Medulla oblongata (tissue), 1 donor: ENCODE results near the gene CTXND1.
A peak's percentile ranks its signal among the peaks of the same experiment; 100 is the strongest.

ENCODE experiments used
- DNase-seq: peaks from one replicate; pipeline ENCODE4 v3.0.0-alpha.2; 2015; ENCODE audit errors: extremely low spot score

The CTXND1 gene

DNA sequence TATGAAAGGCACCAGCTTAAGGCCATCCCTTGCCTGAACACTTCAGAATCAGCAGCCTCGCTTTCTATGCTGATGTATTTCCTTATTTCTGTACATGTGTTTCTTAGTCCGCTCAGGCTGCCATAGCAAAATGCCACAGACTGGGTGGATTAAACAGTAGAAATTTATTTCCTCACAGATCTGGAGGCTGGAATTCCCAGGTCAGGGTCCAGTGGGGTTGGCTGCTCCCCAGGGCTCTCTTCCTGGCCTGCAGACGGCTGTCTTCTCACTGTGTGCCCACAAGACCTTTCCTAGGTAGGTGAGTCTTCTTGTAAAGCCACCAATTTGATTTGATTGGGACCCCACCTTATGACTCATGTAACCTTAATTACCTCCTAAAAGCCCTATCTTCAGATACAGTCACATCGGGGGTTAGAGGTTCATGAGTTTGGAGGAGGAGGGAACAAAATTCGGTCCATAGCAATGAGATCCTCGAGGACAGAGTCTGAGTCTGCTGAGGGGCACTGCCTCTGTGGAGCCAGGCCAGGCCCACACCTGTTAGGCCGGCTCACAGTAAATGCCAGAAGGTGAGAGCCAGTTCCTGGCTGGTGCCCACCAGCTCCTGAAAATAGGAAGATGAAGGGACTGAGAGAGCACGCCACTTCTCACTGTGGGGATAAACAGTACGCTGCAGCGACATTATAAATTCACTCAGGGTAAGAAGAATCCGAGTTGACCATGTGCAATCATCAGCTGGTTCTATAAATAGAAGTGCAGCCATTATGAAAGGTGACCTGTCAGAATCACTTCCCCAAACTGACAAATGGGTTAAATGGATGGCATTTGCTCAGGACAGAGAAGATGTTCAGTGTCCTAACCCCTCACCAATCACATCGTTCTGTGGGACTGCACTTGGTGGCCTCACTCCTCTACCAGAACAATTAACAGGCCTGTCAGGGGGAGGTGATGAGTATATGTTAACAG is 41.1 kb downstream of the CTXND1 start:
- no peak for DNase-seq

DNA sequence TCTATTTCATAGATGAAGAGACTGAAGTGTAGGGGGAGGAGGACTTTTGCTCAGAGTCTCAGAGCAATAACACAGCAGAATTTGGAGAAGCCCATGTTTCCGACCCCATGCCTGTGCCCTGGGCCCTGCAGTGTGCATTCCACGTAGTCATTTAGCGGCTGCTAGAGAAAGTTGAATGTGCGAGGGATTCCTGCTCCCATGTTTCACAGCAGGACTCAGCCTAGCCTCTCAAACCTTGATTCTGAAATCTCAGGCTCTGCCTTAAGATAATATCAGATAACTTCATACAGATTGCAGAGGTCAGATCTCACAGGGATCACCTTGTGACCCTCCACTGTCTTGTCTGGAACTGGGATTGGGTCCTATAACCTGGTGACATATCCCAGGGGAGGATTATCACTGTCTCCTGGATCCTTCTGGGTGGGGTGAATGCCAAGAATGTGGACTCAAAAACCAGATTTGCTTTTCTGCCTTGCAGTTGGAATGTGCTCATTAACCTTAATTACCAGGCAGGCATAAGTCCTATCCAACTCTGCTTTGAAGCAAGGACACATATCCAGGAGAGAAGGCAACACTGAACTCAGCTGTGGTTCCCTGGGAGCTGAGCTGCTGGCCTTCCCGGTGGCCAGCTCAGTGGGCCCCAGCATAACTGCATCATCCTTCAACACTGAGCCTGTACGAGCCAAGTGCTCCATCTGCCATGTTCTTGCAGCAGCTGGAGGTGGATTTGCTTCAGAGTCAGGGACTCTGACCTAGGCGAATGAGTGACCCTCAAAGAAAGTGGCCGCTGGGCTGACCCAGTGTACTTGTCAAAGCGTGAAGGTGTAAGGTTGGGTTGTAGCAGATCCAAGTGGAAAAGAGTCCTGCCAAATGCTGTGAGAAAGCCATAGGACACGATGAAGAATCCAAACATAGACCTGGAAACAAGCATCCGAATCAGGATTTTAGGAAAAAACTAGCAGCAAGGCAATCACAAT is 43.0 kb downstream of the CTXND1 start:
- DNase-seq: no peak

DNA sequence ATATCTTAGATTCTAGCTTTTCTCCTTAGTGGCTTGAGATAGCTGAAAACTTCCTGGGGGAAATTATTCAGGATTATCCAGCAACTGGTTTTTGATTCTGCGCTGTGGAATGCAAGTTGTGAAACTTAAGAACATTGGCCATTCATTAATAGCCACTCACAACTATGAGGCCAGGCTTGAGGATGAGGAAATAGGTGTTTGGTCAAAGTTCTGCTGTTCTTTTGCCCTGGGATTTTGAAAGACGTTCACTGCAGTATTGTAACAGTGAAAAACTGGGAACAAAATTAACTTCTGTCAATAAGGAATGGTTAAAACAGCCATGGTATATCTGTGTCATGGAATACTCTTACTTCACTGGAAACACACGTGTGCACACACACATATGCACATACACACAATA is 44.1 kb downstream of the CTXND1 start:
- DNase-seq: no peak

DNA sequence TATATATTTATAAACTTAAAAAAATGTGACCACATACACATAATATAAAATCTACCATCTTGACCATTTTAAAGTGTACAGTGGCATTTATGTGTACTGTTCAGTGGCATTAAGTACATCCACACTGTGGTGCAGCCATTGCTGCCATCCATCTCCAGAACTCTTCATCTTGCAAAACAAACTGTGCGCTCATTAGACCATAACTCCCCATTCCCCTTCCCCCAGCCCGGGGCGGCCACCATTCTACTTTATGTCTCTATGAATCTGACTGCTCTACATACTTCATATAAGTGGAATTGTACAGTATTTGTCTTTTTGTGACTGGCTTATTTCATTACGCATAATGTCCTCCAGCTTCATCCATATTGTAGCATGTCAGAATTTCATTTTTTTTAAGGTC is 47.8 kb downstream of the CTXND1 start:
- DNase-seq: no peak

DNA sequence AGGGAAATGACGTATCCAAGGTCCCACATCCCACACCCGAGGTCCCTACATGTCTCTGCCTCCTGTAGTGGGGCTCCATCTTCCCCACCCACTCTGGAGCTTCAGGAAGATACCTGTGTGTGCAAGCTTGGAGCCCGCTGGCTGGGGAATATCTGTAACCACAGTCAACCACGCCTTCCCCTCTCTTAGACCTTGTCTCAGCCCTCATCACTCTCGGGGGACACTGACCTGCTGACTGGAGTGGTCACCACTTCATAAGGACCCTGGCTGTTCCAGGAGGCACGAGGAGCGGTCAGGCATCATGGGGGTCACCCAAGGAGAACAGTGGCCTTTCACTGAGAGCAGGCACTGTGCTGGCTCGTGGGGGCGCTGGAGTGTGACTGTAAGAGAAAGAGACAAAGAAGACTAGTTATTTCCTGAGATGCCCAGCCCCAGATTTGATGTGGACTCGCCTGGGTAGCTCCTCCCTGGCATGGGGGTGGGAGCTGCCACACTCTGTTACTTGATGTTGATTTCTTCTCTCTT is 48.6 kb downstream of the CTXND1 start:
- no peak for DNase-seq

DNA sequence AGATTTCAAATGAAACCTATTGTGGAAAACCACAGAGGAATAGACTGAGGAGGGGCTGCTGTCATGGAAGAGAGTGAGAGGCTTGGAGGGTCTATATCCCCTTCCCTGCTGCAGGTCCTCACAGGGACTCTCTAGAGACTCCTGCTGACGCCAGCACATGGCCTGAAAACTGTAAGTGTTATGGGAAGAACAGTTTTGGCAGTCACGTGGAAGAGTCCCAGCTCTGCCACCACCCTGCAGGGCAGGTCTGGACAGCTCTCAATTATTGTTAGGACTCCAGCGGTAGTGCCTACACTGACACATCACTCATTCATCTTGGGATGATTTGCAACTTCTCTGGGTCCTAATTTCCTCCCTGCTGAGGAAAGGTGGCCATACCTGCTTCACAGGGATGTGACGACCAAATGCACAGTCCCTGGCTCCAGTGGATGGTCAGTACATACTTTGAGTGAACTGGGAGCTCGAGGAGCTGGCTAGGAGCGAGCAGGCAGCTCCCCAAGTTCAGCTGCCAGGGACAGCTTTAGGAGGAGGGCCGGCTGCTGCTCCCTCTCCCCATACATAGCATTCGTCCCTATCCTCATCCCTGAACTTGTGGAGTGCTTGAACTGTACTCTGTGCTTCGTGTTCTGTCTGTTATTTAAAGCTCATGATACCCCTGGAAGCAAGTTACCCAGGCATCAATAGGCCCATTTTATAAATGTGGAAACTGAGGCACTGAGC is 49.2 kb downstream of the CTXND1 start:
- no peak for DNase-seq

DNA sequence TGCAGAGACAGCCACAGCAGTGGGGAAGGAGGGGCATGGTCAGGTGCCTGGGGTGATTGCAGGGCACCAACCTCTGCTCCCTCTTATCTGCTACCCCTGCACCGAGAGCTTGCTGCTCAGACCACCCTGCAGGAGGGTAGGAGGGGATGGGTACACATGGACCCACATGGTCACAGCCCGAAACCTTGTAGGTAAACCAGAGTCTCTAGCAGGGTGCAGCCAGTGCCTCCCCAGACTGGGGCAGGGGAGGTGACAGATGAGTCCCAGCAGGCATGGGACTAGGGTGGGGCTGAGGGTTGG is 50.0 kb downstream of the CTXND1 start:
- DNase-seq: no peak

DNA sequence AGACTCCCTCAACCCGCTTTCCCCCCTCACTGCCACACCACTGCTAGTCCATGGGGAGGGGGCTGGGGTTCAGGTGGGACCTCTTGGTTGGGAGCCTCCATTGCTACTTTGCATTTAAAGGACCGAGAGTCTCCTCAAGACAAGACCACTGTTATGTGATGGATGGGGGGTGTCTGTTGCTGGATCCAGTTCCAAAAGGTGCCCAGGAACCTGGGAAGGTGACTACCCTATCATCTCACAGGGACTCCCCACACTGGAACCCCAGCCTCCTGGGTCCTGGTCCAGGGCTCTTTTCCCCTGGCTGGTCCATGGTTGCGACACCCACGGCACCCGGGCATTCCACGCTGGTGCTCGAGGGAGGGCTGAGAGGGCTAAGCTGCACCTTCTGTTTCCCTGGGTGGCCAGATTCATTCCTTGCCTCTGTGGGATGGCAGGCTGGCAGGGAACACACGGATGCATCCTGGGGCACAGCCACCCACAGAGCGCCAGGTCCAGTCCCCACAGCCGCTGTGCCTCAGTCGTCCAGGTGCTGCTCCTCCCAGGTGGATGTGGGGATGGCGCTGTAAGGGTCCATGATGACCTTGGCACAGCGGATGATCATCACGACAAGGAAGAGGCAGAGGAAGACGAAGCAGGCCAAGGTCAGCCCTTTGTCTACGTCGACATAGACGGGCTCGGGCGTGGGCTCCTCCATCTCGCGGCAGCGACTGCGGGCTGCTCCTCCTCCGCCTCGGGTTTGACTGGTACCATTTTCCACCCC is 50.6 kb downstream of the CTXND1 start:
- DNase-seq: no peak

DNA sequence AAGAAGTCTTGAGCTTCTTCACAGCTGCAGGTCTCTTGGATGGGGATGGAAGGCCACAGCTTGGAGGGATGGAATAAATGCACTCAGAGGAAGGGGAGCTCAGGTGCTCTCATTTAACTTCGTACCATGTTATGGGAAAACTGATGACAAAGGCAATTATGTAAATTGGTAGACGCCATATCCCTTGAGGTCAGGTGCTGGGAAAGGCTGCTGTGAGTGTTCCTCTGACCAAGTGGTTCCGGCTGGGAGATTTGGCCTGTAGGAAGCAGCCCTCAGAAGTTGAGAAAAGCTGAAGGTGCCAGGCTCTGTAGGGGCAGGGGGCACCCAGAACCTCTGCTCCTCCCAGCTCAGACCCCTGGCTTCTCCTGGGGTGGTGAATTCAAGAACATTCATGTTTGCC is 52.1 kb downstream of the CTXND1 start:
- DNase-seq: no peak

DNA sequence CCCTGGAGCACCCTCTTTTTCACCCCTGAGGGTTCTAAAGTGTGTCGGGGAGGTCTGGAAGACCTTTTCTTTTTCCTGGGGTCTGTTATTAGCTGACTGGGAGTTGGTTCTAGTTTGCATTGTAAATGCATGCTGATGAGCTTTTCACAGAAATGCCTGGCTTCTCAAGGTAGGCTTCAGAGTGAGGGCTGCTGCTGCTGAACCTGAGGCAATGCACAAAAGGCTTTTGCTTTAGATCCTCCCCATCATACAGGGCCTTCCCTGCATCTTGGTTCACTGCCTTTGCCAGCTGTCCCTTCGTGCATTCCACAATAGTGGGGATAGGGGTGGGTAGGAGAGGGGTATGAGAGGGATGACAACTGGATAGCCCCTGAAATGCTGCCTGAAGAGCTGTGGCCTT is 52.6 kb downstream of the CTXND1 start:
- DNase-seq: no peak

DNA sequence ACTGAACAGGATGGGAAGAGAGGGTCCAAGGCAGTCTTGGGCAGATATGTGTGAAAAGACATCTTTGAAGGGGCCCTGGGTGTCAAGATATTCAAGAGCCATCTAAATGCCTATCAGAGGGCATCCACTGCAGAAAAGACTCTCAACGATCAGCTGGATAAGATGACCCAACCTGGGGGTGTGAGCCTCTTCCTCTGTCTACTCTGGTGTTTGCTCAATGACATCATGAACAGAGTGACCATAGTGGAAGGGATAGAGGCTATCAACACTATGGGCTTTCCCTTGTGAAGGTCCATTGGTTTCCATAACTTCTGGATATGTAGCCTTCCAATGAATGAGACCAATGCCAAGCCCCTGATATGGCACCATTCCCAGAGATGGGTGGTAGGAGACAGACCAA is 57.1 kb downstream of the CTXND1 start:
- no peak for DNase-seq

DNA sequence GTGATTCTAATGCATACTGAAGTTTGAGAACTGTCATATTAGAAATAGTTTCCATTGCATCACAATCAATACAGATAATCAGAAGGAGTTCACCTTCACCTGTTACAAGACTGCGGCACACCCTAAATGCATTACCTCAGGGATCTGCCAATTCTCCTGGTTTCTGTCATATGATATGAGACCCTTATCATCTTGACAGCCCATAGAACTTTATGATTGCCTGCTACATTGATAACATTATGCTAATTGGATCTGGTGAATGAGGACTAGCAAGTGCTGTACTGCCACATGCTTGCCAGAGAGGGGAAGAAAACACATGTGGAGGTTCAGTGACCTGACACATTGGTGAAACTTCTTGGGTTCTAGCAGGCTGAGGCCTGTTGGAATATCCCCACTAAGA is 57.8 kb downstream of the CTXND1 start:
- no peak for DNase-seq

DNA sequence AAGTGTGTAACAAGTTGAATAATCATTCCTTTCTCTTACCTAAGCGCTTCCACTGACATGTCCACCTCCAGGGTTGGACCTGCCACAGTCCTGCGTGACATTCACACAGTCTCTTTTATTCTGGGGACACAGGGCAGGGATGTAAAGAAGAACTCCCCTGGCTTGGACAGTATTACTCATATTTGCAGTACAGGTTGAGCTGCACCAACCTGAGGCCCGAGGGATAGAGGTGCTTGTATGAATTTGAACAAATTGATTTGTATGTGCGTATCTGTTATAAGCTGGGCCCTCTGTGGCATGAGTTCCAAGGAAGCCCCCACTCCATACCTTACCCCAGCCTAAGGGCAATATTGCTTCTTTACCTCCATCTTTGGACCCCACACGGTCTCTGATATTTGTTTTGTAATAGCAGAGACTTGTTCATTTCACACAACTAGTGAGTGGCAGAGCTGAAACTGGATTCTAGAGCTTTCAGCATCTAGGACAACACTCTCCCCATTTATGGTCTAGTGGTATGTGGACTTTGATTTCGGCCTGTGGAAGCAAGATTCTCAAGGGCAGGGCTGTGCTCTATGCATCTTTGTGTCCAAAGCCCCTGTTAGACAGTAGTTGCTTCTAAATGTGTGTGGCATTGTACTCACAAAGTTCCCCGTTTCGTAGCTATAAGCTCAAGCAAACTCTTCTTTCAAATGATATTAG is 60.0 kb downstream of the CTXND1 start:
- DNase-seq: no peak

DNA sequence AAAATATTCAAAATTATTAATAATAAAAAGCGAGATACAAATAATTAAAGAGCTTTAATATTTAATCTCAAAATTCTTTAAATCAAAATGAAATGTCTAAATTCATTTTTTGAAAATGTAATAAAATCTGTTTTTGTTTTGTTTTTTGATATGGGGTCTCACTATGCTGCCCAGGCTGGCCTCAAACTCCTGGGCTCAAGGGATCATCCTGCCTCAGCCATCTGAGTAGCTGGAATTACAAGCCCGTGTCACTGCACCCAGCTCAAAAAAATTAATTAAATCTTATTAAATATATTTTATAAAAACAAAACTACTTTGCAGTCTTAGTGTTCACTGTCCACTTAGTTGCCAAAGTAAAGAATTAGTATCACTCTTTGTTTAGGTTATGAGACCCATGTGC is 60.8 kb downstream of the CTXND1 start:
- DNase-seq: no peak

DNA sequence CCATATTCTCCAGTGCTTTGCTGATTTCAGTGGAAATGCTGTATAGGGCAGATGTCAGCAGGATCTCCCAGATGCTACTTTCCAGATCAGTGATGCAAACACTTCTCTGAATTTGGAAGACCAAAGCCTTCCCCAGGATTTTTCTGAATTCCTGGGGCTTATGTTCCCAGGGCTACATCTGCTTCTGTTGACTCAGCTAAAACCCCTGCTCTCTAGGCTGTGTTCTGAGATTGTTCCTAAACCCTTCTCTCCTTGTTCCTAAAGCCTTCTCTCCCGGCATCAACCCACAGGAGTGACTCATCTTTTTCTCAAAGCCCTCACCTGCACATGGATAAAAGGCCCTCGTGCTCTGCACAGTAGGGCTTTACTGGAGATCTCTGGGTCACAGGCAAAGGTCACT is 63.8 kb downstream of the CTXND1 start:
- DNase-seq: no peak

DNA sequence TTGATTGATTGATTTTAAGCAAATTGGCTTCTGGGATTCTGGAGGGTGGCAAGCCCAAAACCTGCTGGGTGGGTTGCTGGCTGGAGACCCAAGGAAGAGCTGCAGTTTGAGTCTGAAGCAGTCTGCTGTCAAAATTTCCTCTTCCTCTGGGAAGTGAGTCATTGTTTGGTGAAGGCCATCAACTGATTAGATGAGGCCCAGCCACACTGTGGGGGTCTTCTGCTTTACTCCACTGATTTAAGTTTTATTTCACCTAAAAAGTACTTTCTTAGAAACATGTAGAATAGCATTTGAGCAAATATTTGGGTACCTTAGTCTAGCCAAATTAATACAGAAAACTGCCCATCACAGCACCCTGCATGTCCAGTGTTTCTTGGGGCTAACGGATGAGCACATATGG is 65.4 kb downstream of the CTXND1 start:
- DNase-seq: no peak

DNA sequence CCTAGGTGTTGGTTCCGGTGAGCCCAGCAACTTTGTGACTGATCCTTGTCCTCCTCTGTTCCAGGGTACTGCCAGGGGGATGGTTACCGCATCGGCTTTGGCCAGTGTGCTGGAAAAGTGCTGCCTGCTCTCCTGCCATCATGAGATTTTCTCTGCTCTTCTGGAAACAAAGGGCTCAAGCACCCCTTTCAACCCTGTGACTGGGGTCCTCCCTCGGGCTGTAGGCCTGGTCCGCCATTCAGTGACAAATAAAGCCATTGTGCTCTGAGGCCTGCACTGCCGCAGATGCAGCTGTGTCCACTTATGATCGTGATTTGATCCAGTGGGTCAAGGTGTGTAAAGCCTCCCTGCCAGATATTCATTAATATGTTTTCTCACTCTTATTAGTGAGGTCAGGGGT is 65.9 kb downstream of the CTXND1 start:
- DNase-seq: peak; percentile 37

DNA sequence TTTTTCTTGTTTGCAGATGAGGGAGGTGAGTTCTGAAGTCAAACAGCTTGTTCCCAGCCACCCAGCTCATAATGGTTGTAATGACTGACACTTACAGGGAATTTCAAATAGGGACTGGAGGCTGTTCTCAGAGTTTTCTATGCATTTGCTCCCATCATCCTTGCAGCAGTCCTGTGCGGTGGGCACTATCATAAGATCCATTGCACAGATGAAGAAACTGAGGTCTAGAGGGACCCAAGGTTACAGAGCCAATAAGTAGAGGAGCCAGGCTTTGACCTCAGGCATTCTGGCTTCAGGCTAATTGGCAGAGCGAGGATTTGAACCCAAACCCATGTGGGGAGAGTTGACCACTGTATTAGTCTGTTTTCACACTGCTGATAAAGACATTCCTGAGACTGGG is 66.9 kb downstream of the CTXND1 start:
- DNase-seq: no peak

DNA sequence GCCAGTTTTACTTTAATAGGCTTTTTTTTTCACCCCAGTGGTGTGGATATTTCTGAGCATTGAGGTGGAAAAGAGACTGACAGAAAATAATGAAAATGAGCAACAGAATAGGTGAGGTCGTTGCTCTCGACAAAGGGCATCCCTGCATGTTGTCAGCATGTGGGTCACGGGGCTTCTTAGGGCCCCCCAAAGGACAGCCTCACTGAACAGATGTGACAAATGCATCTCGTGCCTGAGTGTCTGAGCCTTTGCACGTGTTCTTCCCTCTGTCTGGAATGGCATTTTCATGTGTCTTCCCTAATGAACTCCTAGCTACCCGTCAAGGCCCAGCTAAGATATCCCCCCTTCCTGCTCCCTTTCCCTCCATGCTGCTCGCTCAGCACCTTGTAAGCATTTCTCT is 67.5 kb downstream of the CTXND1 start:
- no peak for DNase-seq

DNA sequence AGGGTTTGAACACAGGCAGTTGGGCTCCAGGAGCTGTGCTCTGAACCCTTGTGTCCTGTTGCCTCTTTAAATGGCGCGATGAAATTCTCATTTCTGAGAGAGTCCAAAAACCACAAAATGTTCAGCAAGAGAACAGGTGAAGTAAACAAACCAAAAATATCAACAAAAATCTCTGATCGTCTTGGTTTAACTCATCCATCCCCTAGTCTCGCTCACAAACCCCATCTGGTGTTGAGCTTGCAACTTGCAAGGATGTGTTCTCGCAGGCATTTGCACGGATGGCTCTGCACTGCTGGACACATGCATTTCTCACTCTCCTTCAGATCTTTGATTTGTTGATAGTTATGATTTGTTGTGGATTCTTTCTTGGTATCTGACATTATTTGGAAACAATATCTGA is 68.1 kb downstream of the CTXND1 start:
- peak; percentile 20 for DNase-seq

DNA sequence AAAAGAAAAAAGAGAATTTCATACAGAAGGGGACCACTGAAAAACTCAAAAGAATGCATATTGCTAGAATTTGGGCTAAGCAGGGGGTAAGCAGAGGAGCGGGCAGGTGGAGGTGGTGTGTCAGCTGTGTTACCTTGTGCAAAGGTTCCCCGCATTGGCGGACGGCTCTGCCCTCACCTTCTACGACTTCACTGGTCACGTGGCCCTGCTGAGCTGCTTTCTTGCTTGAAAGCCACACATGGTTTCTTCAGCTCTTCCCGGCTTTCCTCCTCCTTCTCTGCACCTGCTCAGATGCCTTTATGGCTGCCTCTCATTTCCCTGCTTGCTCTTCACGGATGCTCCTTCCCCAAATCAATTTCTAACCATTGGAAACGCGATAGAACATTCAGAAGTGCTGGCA is 68.7 kb downstream of the CTXND1 start:
- no peak for DNase-seq
